Heart left ventricle (tissue), 16 donors: ENCODE results near the gene PTH2. TPM values are rescaled to one million over a fixed set of nuclear protein-coding genes. Genes with fewer than 3 reads are reported as not detected.

Source experiments
- ATAC-seq, 4 donors: fragments of 200-7000 bp; cut with Tn5 transposase; one replicate each; pipeline ENCODE4 v1.9.1; 2020 to 2022; ENCODE audit warnings: moderate library complexity in 4 of 4, mild to moderate bottlenecking in 3 of 4, moderate number of reproducible peaks in 1 of 4
- DNase-seq, 5 donors: peaks; one replicate each; pipeline ENCODE4 v3.0.0-alpha.2; 2020
- H3K27ac ChIP-seq, 12 donors: fragments of 200-600 bp; sonication (generic) in 4 of 12; one replicate each; pipeline versions ENCODE4 v1.5.0 to v1.8.0; 2016 to 2022; ENCODE audit warnings: mild to moderate bottlenecking in 2 of 12
- H3K27me3 ChIP-seq, 9 donors: fragments of 200-600 bp; sonication (generic) in 2 of 9; one replicate each; pipeline versions ENCODE4 v1.5.1 to v1.8.0; 2016 to 2022; ENCODE audit warnings: mild to moderate bottlenecking in 3 of 9
- H3K36me3 ChIP-seq, 9 donors: fragments of 200-600 bp; sonication (generic) in 2 of 9; one replicate each; pipeline versions ENCODE4 v1.5.0 to v1.8.0; 2018 to 2022; ENCODE audit warnings: mild to moderate bottlenecking in 2 of 9
- H3K4me1 ChIP-seq, 12 donors: fragments of 200-600 bp; sonication (generic) in 4 of 12; one replicate each; pipeline versions ENCODE4 v1.5.0 to v1.8.0; 2016 to 2022; ENCODE audit warnings: mild to moderate bottlenecking in 3 of 12
- H3K4me3 ChIP-seq, 12 donors: fragments of 200-600 bp; sonication (generic) in 4 of 12; one replicate each; pipeline versions ENCODE4 v1.5.0 to v1.8.0; 2017 to 2022; ENCODE audit warnings: mild to moderate bottlenecking in 9 of 12, moderate library complexity in 4 of 12
- H3K9me3 ChIP-seq, 12 donors: fragments of 200-600 bp; sonication (generic) in 4 of 12; one replicate each; pipeline versions ENCODE4 v1.5.0 to v1.8.0; 2016 to 2022; ENCODE audit warnings: mild to moderate bottlenecking in 1 of 12
- CTCF ChIP-seq, 12 donors: fragments of 200-600 bp; sonication (generic) in 4 of 12; IDR thresholded peaks; one replicate each; pipeline versions ENCODE4 v1.5.0 to v1.8.0; 2018 to 2022; ENCODE audit warnings: antibody characterized with exemption in 12 of 12, mild to moderate bottlenecking in 5 of 12
- POLR2A ChIP-seq, 2 donors: fragments of 450-650 bp; IDR thresholded peaks; one replicate each; pipeline ENCODE4 v1.6.1; 2017; ENCODE audit warnings: antibody characterized with exemption in 2 of 2, mild to moderate bottlenecking in 2 of 2, moderate library complexity in 2 of 2
- WGBS, 4 donors: extraction: QIAGEN DNeasy Blood & Tissue Kit in 2 of 4; methylation state at CpG; one replicate each; pipeline versions ENCODE4 v1.1.5 to v1.1.7; 2013 to 2018; 5-methylcytosine and 5-hydroxymethylcytosine counted together
- intact Hi-C, 10 donors: fragments of 100-400 bp; cut with DNase I; formaldehyde crosslinking; loops; one replicate each; pipeline versions ENCODE4 v1.11.1 to v1.14.2; 2022
- polyA plus RNA-seq, 2 donors: library from polyadenylated mRNA; stranded (reverse); fragments of 200-250 nt; gene quantifications; one replicate each; pipeline ENCODE4 v1.2.3, GENCODE V29; 2013
- total RNA-seq, 9 donors: library from RNA; depleted of rRNA in 2 of 9; stranded (reverse); fragments of >200 nt in 2 of 9; fragmentation: NEBNext Ultra II Directional in 3 of 9; extraction: Animal tissue kit (Norgen Biotek cat#: 25700) in 3 of 9; gene quantifications; one replicate each; pipeline versions ENCODE4 v1.1.0 to v1.2.4, GENCODE V29; 2016 to 2023
- donor health status: ischemic (EF 13 %, LVEDD 7.1; RV severe dilation, severe dysfunction).
- donor health status: healthy with polysubstance abuse.
- donor health status: DM: no; HTN: yes; CAD: no.
- donor health status: DM: no; HTN: no; CAD: no.
- donor health status: ischemic (EF 25% LVEDD 6.9; RV normal size, moderate dysfunction).
- donor health status: ischemic (EF 25% LVEDD 5.7; RV mildly dilated, moderate dysfunction).
- donor health status: healthy.
- donor health status: DM: yes; HTN: yes; CAD: no.
- donor health status: ischemic (EF 35%, LVEDD 5.7; RV mildly dilated, moderate dysfunction).
- donor health status: nonischemic (EF 11% LVEDD 7.7; RV severe dilation, severe dysfunction).
- donor health status: DM: yes; HTN: yes; CAD: no.
- donor health status: PGD.
- donor health status: ischemic (EF 29% LVEDD 5.4; RV normal size, mild dysfunction).
- donor health status: nonischemic (EF 23%, LVEDD 6.1; RV moderate dilation, normal function).

The PTH2 gene
- total and polyA plus RNA-seq, 11 donors = not detected

DNA sequence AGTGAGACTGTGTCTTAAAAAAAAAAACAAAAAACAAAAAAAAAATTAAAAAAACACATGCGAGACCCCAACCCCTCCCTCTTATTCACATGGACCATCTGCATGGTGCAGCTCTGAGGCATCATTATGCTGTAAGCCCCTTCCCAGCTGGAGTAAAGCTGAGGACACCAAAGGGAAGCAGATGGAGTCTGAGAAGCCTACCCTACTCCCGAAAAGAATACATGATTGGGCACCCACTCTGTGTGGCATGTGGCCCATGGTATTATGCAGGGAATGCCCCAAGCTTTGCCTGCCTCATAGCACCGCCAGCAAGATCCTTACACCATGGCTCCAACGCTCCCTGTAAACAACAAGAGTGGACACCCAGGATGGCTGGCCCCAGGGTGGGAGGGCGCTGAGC, 4.7 kb downstream of the PTH2 start:
- H3K36me3 ChIP-seq = no peaks in the 10 kb centered on the region
- WGBS, 4 donors = 84 to 92% (median 88%) methylated on average over 5 of the region's 5 CpGs
- peaks cover 0 to 30% (median 23%) of the 10 kb centered on the region in 12 donors for H3K4me1 ChIP-seq
- peaks cover 29 to 86% (median 50%) of the 10 kb centered on the region in 9 donors for H3K27me3 ChIP-seq
- TF ChIP-seq POLR2A (IDR thresholded peaks at IDR 0.05) (no peak), CTCF (IDR thresholded peaks at IDR 0.05) (no peak)
- no peak overlapping the region for H3K27ac ChIP-seq
- H3K9me3 ChIP-seq = no peaks in the 10 kb centered on the region
- intact Hi-C loops = no loop called here
- no peak for DNase-seq
- H3K4me3 ChIP-seq = no peak overlapping the region
- no peak for ATAC-seq

GRCh38 chr19:49417088-49417487, 6.2 kb downstream of the PTH2 start:
- WGBS, 4 donors = 40 to 80% (median 56%) methylated on average over 2 to 7 of the region's 7 CpGs
- Histone ChIP-seq H3K27me3 (peaks cover 19 to 72% (median 36%) of the 10 kb centered on the region in 9 donors), H3K4me3 (no peak overlapping the region), H3K27ac (no peak overlapping the region), H3K4me1 (peaks cover 0 to 16% (median 9%) of the 10 kb centered on the region in 12 donors), H3K9me3 (no peaks in the 10 kb centered on the region), H3K36me3 (no peaks in the 10 kb centered on the region)
- DNase-seq = no peak
- no peak for ATAC-seq
- intact Hi-C loops = no loop called here
- no peak for TF ChIP-seq POLR2A (IDR thresholded peaks at IDR 0.05)
- TF ChIP-seq CTCF (IDR thresholded peaks at IDR 0.05) = no peak

GRCh38 chr19:49415810-49416200, 7.4 kb downstream of the PTH2 start:
- peaks cover 0 to 3% (median under 1%) of the 10 kb centered on the region in 12 donors for H3K4me1 ChIP-seq
- DNase-seq (no peak), ATAC-seq (no peak)
- H3K4me3 ChIP-seq = no peak overlapping the region
- H3K27me3 ChIP-seq = peaks cover 10 to 61% (median 23%) of the 10 kb centered on the region in 9 donors
- H3K36me3 ChIP-seq = no peaks in the 10 kb centered on the region
- WGBS, 4 donors = 83 to 90% (median 84%) methylated on average over 2 of the region's 2 CpGs
- intact Hi-C loops = no loop called here
- no peak for TF ChIP-seq POLR2A (IDR thresholded peaks at IDR 0.05)
- TF ChIP-seq CTCF (IDR thresholded peaks at IDR 0.05) = no peak
- H3K27ac ChIP-seq = no peak overlapping the region
- no peaks in the 10 kb centered on the region for H3K9me3 ChIP-seq

DNA sequence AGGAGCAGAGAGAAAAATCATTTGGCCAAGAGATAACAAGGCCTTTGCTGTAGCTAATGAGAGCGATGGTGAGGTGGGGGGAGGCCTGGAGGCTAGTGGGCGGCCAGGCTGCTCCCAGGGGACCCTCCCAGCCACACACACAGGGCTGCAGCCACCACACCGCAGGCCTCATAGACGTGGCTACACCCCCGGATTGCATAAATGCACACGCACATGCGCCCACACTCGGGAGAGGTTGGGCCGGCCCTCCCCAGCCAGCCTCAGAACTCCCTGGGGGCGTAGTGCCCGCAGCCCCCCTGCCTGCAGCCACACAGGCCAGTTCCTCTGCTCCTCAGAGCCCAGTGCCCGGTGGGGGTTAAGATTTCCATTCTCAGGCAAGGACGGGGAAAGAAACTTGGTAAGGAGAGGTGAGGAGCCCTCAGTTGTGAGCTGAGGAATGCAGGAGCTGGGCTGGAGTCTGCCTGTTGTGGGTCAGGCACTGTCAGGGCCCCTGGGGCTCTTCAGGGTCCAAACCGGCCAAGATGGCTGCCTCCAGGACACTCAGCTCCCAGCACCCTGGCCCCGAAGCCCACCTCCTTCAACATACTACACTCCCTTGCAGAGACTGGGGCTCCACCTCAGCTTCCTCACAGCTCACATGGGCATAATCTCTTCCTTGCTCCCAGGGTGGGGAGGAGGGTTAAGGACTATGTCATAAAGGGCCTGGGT, 8.0 kb downstream of the PTH2 start:
- DNase-seq = no peak
- ATAC-seq = no peak
- Histone ChIP-seq H3K27me3 (peaks cover 10 to 57% (median 18%) of the 10 kb centered on the region in 9 donors), H3K4me1 (no peaks in the 10 kb centered on the region), H3K27ac (no peak overlapping the region), H3K4me3 (no peak overlapping the region), H3K36me3 (no peaks in the 10 kb centered on the region), H3K9me3 (no peaks in the 10 kb centered on the region)
- intact Hi-C loops = no loop called here
- TF ChIP-seq CTCF (IDR thresholded peaks at IDR 0.05) = no peak
- no peak for TF ChIP-seq POLR2A (IDR thresholded peaks at IDR 0.05)
- WGBS, 4 donors = 55 to 69% (median 59%) methylated on average over 7 to 15 of the region's 15 CpGs
